ENCODE data around the gene BCAS3.

Gene BCAS3

DNA sequence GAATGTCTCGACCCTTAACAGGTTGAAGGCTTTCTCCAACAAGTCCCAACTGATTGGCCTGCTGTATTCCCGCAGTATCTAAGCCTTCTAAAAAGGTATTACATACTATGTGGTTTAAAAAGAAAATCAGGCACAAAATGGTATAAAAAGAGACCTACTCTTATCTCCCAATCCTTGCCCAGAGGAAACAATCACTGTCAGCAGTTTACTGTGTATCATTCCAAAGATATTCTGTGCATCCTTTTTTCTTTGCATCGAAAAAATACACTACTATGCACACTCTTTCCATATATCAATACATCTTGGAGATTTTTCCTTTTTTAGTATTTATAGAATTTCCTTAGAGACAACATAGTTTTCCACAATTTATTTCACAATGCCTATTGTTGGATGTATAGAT lies 603.2 kb downstream of the BCAS3 start:
- Histone ChIP-seq H3K9me3 (ENCODE audit: control insufficient read depth in 2 of 2, low read length in 2 of 2) (no peaks in the 10 kb centered on the region), H3K4me1 (ENCODE audit: control insufficient read depth, insufficient read depth, low read length) (no peaks in the 10 kb centered on the region), H3K36me3 (ENCODE audit: control insufficient read depth in 2 of 2, insufficient read depth in 2 of 2, low read length in 2 of 2) (no peaks in the 10 kb centered on the region), H3K27ac (ENCODE audit: low read length) (no peak overlapping the region), H3K9ac (ENCODE audit: low read length in 2 of 2) (no peak overlapping the region), H3K4me3 (ENCODE audit: low read length in 2 of 2) (no peak overlapping the region), H3K27me3 (ENCODE audit: control insufficient read depth in 1 of 2, insufficient read depth in 2 of 2, low read length in 2 of 2) (no peaks in the 10 kb centered on the region)

DNA sequence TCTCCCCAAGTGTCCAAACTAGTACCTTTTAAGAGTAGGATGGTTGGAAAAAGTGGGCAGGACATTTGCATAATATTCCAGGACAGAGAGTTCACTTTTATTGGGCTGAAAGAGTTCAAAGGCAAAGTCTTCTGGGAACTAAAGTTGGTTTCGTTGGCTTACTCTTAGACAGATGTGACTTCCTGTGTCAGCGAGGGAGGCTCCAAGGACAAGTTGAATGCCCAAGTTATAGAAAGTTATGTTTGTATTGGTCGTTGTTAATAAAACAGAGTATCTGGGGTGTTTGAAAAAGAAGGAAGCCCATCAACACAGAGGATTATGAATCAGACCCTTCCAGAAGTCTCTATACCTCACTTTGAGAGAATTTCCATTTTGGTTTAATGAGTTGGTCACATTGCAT lies 604.7 kb downstream of the BCAS3 start:
- Histone ChIP-seq H3K4me1 (ENCODE audit: control insufficient read depth, insufficient read depth, low read length) (no peaks in the 10 kb centered on the region), H3K9ac (ENCODE audit: low read length in 2 of 2) (no peak overlapping the region), H3K36me3 (ENCODE audit: control insufficient read depth in 2 of 2, insufficient read depth in 2 of 2, low read length in 2 of 2) (no peaks in the 10 kb centered on the region), H3K27ac (ENCODE audit: low read length) (no peak overlapping the region), H3K27me3 (ENCODE audit: control insufficient read depth in 1 of 2, insufficient read depth in 2 of 2, low read length in 2 of 2) (no peaks in the 10 kb centered on the region), H3K4me3 (ENCODE audit: low read length in 2 of 2) (no peak overlapping the region), H3K9me3 (ENCODE audit: control insufficient read depth in 2 of 2, low read length in 2 of 2) (no peaks in the 10 kb centered on the region)

- Histone ChIP-seq H3K27ac (ENCODE audit: low read length) (no peak overlapping the region), H3K9me3 (ENCODE audit: control insufficient read depth in 2 of 2, low read length in 2 of 2) (no peaks in the 10 kb centered on the region), H3K4me1 (ENCODE audit: control insufficient read depth, insufficient read depth, low read length) (no peaks in the 10 kb centered on the region), H3K27me3 (ENCODE audit: control insufficient read depth in 1 of 2, insufficient read depth in 2 of 2, low read length in 2 of 2) (no peaks in the 10 kb centered on the region), H3K4me3 (ENCODE audit: low read length in 2 of 2) (no peak overlapping the region), H3K36me3 (ENCODE audit: control insufficient read depth in 2 of 2, insufficient read depth in 2 of 2, low read length in 2 of 2) (no peaks in the 10 kb centered on the region), H3K9ac (ENCODE audit: low read length in 2 of 2) (no peak overlapping the region)
Observed at GRCh38 chr17:61283043-61283442, 605.4 kb downstream of the BCAS3 start.

GRCh38 chr17:61284174-61284573 lies 606.5 kb downstream of the BCAS3 start:
- H3K4me3 ChIP-seq (ENCODE audit: low read length in 2 of 2): no peak overlapping the region
- no peak overlapping the region for H3K27ac ChIP-seq (ENCODE audit: low read length)
- H3K4me1 ChIP-seq (ENCODE audit: control insufficient read depth, insufficient read depth, low read length): peaks cover under 1% of the 10 kb centered on the region
- H3K9me3 ChIP-seq (ENCODE audit: control insufficient read depth in 2 of 2, low read length in 2 of 2): no peaks in the 10 kb centered on the region
- no peaks in the 10 kb centered on the region for H3K27me3 ChIP-seq (ENCODE audit: control insufficient read depth in 1 of 2, insufficient read depth in 2 of 2, low read length in 2 of 2)
- H3K36me3 ChIP-seq (ENCODE audit: control insufficient read depth in 2 of 2, insufficient read depth in 2 of 2, low read length in 2 of 2): no peaks in the 10 kb centered on the region
- H3K9ac ChIP-seq (ENCODE audit: low read length in 2 of 2): no peak overlapping the region

DNA sequence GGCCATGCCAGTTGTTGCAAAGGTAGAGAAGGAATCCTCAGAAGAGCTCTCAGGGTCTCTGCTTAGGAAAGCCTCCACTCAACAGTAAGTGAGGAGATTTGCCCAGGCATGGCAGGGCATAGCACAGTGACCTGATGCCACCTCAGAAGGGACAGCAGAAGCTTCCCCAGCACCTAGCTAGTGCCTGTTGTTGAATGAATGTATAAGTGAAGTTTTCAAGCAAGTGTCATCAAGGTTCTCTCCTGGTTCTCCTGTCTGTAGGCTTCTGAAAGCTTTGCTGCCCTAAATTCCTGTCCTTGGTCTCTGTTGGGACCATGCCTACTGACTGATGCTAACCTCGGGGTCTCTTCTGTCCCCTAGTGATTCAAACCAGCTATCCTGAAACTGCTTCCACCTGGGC lies 607.1 kb downstream of the BCAS3 start:
- Histone ChIP-seq H3K27me3 (ENCODE audit: control insufficient read depth in 1 of 2, insufficient read depth in 2 of 2, low read length in 2 of 2) (no peaks in the 10 kb centered on the region), H3K9me3 (ENCODE audit: control insufficient read depth in 2 of 2, low read length in 2 of 2) (no peaks in the 10 kb centered on the region), H3K4me1 (ENCODE audit: control insufficient read depth, insufficient read depth, low read length) (peaks cover 3% of the 10 kb centered on the region), H3K4me3 (ENCODE audit: low read length in 2 of 2) (no peak overlapping the region), H3K9ac (ENCODE audit: low read length in 2 of 2) (no peak overlapping the region), H3K36me3 (ENCODE audit: control insufficient read depth in 2 of 2, insufficient read depth in 2 of 2, low read length in 2 of 2) (no peaks in the 10 kb centered on the region), H3K27ac (ENCODE audit: low read length) (no peak overlapping the region)

DNA sequence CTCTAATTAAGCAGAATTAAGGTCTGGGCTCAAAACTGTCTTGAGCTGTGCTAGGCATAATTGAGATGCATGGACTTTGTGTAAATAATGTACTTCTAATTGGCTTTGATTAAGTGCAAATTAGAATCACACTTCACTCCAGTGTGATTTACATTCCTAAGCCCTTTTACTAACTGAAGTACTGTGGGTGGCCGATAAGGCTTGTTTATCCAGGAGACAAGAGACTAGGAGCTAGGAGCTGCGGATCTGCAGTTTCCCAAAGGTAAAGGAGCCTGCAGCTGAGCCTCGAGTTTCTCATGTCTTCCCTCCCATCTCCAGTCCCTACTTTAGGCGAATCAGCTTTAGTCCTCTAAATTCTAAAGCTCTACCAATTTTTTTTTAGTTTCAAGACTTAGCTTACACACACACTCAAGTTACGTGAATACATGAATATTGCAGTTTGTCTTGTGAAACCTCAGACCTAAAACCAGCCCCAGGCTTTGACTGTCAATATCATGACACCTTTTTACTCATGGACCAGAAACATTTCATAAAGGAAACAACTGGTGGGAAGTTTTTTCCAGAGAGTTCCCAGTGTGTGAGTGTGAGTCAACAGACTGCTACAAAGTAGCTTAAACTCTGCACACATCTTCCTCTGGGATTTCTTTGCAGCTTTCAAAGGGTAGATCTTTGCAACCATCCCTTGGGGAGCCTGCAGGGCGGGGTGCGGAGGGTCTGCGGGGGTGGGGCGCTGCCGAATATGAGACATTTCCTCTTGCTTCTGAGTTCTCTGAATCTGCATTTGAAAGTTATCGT lies 608.1 kb downstream of the BCAS3 start:
- Histone ChIP-seq H3K4me1 (ENCODE audit: control insufficient read depth, insufficient read depth, low read length) (peaks cover 3% of the 10 kb centered on the region), H3K27me3 (ENCODE audit: control insufficient read depth in 1 of 2, insufficient read depth in 2 of 2, low read length in 2 of 2) (no peaks in the 10 kb centered on the region), H3K27ac (ENCODE audit: low read length) (no peak overlapping the region), H3K4me3 (ENCODE audit: low read length in 2 of 2) (no peak overlapping the region), H3K9ac (ENCODE audit: low read length in 2 of 2) (no peak overlapping the region), H3K9me3 (ENCODE audit: control insufficient read depth in 2 of 2, low read length in 2 of 2) (no peaks in the 10 kb centered on the region), H3K36me3 (ENCODE audit: control insufficient read depth in 2 of 2, insufficient read depth in 2 of 2, low read length in 2 of 2) (no peaks in the 10 kb centered on the region)

GRCh38 chr17:61286449-61286848 lies 608.8 kb downstream of the BCAS3 start:
- Histone ChIP-seq H3K4me3 (ENCODE audit: low read length in 2 of 2) (no peak overlapping the region), H3K27me3 (ENCODE audit: control insufficient read depth in 1 of 2, insufficient read depth in 2 of 2, low read length in 2 of 2) (no peaks in the 10 kb centered on the region), H3K9ac (ENCODE audit: low read length in 2 of 2) (no peak overlapping the region), H3K36me3 (ENCODE audit: control insufficient read depth in 2 of 2, insufficient read depth in 2 of 2, low read length in 2 of 2) (no peaks in the 10 kb centered on the region), H3K9me3 (ENCODE audit: control insufficient read depth in 2 of 2, low read length in 2 of 2) (no peaks in the 10 kb centered on the region), H3K4me1 (ENCODE audit: control insufficient read depth, insufficient read depth, low read length) (peaks cover 4% of the 10 kb centered on the region), H3K27ac (ENCODE audit: low read length) (no peak overlapping the region)

DNA sequence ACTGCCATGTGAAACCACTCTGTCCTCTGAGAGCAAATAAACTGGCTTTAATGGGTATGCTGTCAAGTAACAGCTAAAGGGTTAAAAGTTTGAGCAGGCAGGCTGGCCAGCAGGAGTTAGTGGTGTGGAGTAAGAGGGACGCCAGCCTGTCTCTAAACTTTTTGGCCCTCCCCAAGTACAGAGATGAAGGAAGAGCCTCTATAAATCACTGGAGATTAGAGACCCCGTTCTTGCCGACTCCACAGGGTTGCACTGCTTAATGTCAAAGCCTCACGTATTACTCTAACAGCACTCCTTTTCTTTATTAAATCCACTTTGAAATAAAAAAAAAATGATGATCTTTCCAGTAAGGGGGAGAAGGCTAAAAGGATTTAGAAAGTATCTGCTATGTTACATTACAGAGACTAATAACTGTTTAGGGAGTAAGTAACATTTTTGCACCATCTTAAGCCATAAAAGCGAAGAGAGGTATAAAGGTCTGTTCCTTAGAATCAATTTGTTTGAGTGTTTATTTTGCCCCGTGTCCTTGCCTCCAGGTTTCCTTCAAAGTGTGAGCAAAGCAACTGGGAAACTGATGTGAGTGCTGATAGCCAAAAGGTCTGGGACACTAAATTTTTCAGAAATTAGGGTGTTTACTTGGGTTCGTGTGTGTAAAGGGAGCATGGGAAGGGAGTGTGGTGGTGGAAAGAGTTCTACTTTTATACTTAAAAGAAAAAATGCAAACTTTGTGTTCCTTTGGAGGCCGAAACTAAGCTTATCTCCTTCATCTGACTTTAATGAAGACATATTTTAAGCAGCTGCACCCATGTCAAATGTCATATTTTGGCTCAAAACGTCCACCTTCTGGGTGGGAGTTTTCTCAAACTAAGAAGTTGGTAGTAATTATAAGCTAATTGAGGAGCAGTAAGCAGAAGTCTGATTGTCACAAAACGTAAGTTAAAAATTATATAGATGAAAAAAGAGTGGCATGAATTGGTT lies 612.0 kb downstream of the BCAS3 start:
- Histone ChIP-seq H3K27me3 (ENCODE audit: control insufficient read depth in 1 of 2, insufficient read depth in 2 of 2, low read length in 2 of 2) (no peaks in the 10 kb centered on the region), H3K27ac (ENCODE audit: low read length) (no peak overlapping the region), H3K4me3 (ENCODE audit: low read length in 2 of 2) (no peak overlapping the region), H3K4me1 (ENCODE audit: control insufficient read depth, insufficient read depth, low read length) (peaks cover 14% of the 10 kb centered on the region), H3K9ac (ENCODE audit: low read length in 2 of 2) (no peak overlapping the region), H3K36me3 (ENCODE audit: control insufficient read depth in 2 of 2, insufficient read depth in 2 of 2, low read length in 2 of 2) (no peaks in the 10 kb centered on the region), H3K9me3 (ENCODE audit: control insufficient read depth in 2 of 2, low read length in 2 of 2) (no peaks in the 10 kb centered on the region)

DNA sequence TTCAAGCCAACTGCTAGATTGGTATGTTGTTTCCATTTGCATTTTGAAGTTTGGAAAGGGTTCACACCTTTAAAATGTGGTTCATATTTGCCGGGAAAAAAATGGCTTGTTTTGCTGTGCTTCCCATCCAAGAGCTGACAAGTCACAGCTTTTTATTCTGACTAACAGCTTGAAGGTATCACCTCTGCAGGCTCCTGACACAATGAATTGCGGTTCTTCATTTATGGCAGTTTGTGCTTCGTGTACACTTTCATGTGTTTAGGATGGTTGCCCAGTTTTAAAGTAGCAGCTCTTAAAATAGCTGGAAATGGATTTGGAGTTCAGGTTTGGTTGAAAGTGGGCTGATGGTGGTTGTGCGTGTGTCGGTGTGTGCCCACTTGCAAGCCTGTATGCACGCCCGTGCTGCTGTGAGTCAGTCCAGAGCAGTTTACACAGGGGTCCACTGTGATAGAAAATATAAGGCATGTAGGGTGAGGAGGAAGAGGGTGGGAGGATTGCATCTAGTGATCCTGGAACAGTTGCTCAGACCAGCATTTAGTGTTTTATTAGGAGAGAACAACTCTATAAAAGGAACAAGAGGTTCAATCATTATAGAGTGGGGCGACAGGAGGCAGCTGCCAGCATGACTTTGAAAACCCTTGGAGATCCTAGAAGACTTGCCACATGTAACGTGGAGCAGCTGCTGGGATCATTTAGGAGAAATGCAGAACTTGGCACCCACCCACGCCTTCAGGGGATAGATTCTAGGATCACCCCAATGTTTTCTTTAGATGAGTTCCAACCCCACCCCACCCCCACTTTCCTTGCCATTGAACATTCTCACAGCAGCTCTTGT lies 614.0 kb downstream of the BCAS3 start:
- H3K9me3 ChIP-seq (ENCODE audit: control insufficient read depth in 2 of 2, low read length in 2 of 2): no peaks in the 10 kb centered on the region
- H3K4me3 ChIP-seq (ENCODE audit: low read length in 2 of 2): peak overlapping the region in 1 of 2 donors; percentile 44
- H3K9ac ChIP-seq (ENCODE audit: low read length in 2 of 2): no peak overlapping the region
- no peaks in the 10 kb centered on the region for H3K27me3 ChIP-seq (ENCODE audit: control insufficient read depth in 1 of 2, insufficient read depth in 2 of 2, low read length in 2 of 2)
- peaks cover 17% of the 10 kb centered on the region for H3K4me1 ChIP-seq (ENCODE audit: control insufficient read depth, insufficient read depth, low read length)
- no peak overlapping the region for H3K27ac ChIP-seq (ENCODE audit: low read length)
- no peaks in the 10 kb centered on the region for H3K36me3 ChIP-seq (ENCODE audit: control insufficient read depth in 2 of 2, insufficient read depth in 2 of 2, low read length in 2 of 2)

GRCh38 chr17:61294286-61294685 lies 616.6 kb downstream of the BCAS3 start:
- no peak overlapping the region for H3K9ac ChIP-seq (ENCODE audit: low read length in 2 of 2)
- no peaks in the 10 kb centered on the region for H3K27me3 ChIP-seq (ENCODE audit: control insufficient read depth in 1 of 2, insufficient read depth in 2 of 2, low read length in 2 of 2)
- H3K4me3 ChIP-seq (ENCODE audit: low read length in 2 of 2): no peak overlapping the region
- no peaks in the 10 kb centered on the region for H3K9me3 ChIP-seq (ENCODE audit: control insufficient read depth in 2 of 2, low read length in 2 of 2)
- H3K4me1 ChIP-seq (ENCODE audit: control insufficient read depth, insufficient read depth, low read length): peaks cover 15% of the 10 kb centered on the region
- H3K36me3 ChIP-seq (ENCODE audit: control insufficient read depth in 2 of 2, insufficient read depth in 2 of 2, low read length in 2 of 2): no peaks in the 10 kb centered on the region
- no peak overlapping the region for H3K27ac ChIP-seq (ENCODE audit: low read length)
